ENCODE data around the gene MCCD1. TPM values are rescaled to one million over a fixed set of nuclear protein-coding genes. Genes with fewer than 3 reads are reported as not detected.
A peak's percentile ranks its signal among the peaks of the same experiment; 100 is the strongest.

The MCCD1 gene
- total RNA-seq, 4 donors from 2014 or later: not detected

DNA sequence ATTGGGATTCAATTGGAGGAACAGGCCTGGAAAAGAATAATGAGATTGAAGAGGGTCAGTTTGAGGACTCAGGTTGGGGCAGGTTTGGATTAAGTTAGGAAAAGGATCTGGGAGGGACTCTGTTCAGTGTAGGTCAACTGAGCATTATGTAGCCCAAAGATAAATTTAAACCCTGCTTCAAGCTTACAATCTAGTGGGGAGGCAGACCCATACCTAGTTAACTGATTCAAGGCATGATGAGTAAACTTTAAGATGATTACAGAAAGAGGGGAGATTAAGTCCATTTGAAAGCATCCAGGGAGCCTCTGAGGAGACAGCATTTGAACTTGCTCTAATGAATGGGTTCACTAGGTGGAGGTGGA, 31.9 kb downstream of the MCCD1 start:
- Histone ChIP-seq H3K27me3 (no peaks in the 10 kb centered on the region), H3K36me3 (peaks cover 0 to 31% (median 0%) of the 10 kb centered on the region in 3 donors), H3K9me3 (no peaks in the 10 kb centered on the region), H3K4me1 (peaks cover 0 to 42% (median 30%) of the 10 kb centered on the region in 4 donors), H3K27ac (peak overlapping the region; percentile 29 to 77 (median 46)), H3K4me3 (no peak overlapping the region)
- DNase-seq: no peak
- no peak for TF ChIP-seq POLR2A (IDR thresholded peaks at IDR 0.05)
- TF ChIP-seq, protein P1, sequence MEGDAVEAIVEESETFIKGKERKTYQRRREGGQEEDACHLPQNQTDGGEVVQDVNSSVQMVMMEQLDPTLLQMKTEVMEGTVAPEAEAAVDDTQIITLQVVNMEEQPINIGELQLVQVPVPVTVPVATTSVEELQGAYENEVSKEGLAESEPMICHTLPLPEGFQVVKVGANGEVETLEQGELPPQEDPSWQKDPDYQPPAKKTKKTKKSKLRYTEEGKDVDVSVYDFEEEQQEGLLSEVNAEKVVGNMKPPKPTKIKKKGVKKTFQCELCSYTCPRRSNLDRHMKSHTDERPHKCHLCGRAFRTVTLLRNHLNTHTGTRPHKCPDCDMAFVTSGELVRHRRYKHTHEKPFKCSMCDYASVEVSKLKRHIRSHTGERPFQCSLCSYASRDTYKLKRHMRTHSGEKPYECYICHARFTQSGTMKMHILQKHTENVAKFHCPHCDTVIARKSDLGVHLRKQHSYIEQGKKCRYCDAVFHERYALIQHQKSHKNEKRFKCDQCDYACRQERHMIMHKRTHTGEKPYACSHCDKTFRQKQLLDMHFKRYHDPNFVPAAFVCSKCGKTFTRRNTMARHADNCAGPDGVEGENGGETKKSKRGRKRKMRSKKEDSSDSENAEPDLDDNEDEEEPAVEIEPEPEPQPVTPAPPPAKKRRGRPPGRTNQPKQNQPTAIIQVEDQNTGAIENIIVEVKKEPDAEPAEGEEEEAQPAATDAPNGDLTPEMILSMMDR (IDR thresholded peaks at IDR 0.05): no peak

DNA sequence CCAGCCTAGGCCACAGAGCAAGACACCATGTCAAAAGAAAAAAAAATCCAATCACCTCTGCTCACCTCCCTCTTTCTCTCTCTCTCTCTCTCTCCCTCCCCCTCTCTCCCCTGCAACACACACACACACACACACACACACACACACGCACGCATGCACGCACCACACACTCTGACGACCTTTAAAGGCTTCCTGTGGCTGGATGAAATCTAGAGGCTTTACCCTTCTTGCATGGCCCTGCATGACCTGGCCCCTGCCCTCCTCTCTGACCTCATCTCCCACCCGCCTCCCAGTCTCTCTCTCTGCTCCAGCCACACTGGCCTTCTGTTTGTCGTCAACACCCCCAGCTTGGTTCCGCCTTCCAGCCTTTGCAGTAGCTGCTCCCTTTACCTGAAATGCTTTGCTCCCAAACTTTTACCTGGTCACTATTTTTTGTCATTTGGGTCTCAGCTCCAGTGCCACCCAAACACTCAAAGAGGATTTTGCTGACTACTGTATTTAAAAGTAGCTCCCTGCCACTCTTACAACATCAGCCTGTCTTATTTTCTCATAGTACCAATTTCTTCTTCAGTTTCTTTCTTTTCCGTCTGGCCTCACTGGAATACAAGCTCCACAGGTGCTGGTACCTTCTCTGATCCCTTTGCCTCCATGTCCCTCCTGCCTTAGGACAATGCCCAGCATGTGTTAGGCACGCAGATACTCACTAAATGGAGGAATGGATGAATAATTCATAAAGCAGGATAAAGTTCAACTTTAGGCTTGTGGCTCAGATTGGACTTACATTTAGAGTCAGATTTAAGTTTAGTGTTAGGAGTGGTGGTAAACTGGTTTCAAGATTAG, 39.0 kb downstream of the MCCD1 start:
- H3K4me1 ChIP-seq: peaks cover 0 to 8% (median 3%) of the 10 kb centered on the region in 4 donors
- no peak overlapping the region for H3K4me3 ChIP-seq
- H3K9me3 ChIP-seq: no peaks in the 10 kb centered on the region
- H3K27me3 ChIP-seq: no peaks in the 10 kb centered on the region
- no peak for DNase-seq
- peak overlapping the region in 1 of 4 donors; percentile 73 for H3K27ac ChIP-seq
- TF ChIP-seq POLR2A (IDR thresholded peaks at IDR 0.05): no peak
- TF ChIP-seq, protein P1 (IDR thresholded peaks at IDR 0.05): no peak
- no peaks in the 10 kb centered on the region for H3K36me3 ChIP-seq

DNA sequence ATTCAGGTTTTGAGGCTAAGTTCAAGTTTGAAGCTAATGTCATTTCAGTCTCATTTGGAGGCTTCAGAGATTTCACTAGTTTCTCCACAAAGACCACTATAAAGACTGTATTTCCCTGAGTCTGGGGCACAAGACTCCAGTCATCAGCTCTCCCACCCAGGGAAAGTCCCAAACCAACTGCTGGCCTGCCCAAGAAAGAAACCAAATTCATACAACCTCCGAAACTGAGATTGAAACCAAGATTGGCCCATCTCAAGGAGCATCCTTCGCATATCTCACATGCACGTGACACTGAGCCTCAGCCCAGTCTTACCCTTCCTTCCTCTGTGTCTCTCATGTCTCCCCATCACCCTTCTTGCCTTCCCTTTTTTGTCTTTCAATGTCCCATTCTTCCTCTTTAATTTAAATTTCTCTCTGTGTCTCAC, 39.8 kb downstream of the MCCD1 start:
- DNase-seq: peak in 2 of 3 donors; percentile 81 to 82
- H3K4me3 ChIP-seq: no peak overlapping the region
- H3K27ac ChIP-seq: peak overlapping the region in 1 of 4 donors; percentile 73
- peaks cover 0 to 14% (median 3%) of the 10 kb centered on the region in 4 donors for H3K4me1 ChIP-seq
- H3K36me3 ChIP-seq: no peaks in the 10 kb centered on the region
- H3K9me3 ChIP-seq: no peaks in the 10 kb centered on the region
- H3K27me3 ChIP-seq: no peaks in the 10 kb centered on the region
- TF ChIP-seq, protein P1 (IDR thresholded peaks at IDR 0.05): no peak
- TF ChIP-seq POLR2A (IDR thresholded peaks at IDR 0.05): no peak

DNA sequence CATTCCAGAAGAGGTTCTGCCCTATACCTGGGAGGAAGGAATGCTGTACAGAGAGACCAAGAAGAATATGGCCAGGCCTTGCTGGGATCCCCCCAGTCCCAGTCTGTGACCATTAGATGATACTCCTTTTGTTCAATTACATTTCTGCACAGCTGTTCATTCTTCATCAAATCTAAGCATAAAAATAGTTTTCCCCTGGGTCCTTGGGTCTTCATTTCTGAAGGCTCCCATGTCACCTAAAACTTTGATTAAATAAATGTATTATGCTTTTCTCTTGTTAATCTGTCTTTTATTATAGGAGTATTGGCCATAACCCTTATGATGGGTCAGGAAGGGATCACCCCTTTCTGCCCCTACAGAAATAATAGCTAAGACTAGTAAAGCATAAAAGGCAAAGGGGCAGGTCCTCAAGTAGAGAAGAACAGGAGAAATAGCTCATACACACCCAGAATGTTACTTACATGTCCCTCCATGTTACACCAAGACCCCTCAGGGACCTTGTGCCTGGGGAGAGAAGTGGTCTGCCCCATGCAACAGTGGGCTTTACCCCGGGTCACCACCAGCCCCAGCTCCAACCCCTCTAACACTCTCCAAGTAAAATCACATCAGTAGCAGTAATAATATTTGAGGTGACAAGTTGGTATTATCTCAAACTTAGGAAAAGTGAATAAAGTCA, 41.2 kb downstream of the MCCD1 start:
- no peaks in the 10 kb centered on the region for H3K36me3 ChIP-seq
- H3K27ac ChIP-seq: peak overlapping the region in 1 of 4 donors; percentile 73
- H3K4me3 ChIP-seq: no peak overlapping the region
- no peaks in the 10 kb centered on the region for H3K9me3 ChIP-seq
- TF ChIP-seq POLR2A (IDR thresholded peaks at IDR 0.05): no peak
- TF ChIP-seq, protein P1 (IDR thresholded peaks at IDR 0.05): no peak
- H3K4me1 ChIP-seq: peaks cover 0 to 20% (median 3%) of the 10 kb centered on the region in 4 donors
- no peak for DNase-seq
- H3K27me3 ChIP-seq: no peaks in the 10 kb centered on the region

DNA sequence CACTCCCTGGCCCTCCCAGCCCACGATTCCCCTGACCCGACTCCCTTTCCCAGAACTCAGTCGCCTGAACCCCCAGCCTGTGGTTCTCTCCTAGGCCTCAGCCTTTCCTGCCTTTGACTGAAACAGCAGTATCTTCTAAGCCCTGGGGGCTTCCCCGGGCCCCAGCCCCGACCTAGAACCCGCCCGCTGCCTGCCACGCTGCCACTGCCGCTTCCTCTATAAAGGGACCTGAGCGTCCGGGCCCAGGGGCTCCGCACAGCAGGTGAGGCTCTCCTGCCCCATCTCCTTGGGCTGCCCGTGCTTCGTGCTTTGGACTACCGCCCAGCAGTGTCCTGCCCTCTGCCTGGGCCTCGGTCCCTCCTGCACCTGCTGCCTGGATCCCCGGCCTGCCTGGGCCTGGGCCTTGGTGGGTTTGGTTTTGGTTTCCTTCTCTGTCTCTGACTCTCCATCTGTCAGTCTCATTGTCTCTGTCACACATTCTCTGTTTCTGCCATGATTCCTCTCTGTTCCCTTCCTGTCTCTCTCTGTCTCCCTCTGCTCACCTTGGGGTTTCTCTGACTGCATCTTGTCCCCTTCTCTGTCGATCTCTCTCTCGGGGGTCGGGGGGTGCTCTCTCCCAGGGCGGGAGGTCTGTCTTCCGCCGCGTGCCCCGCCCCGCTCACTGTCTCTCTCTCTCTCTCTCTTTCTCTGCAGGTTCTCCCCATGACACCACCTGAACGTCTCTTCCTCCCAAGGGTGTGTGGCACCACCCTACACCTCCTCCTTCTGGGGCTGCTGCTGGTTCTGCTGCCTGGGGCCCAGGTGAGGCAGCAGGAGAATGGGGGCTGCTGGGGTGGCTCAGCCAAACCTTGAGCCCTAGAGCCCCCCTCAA, 43.5 kb downstream of the MCCD1 start, which contains the start of gene LTA:
LTA (plus strand) TSS at position 249 of the 871 bp plus-strand sequence; CDS start at position 703, 454 bp downstream.
- H3K27ac ChIP-seq: peak within 1 kb of the TSS; percentile 65 to 93 (median 74)
- peaks cover 0 to 26% (median 3%) of the 10 kb centered on the region in 4 donors for H3K4me1 ChIP-seq
- H3K36me3 ChIP-seq: no peaks in the 10 kb centered on the region
- no peaks in the 10 kb centered on the region for H3K9me3 ChIP-seq
- H3K4me3 ChIP-seq: peak within 1 kb of the TSS; percentile 33 to 44 (median 35)
- TF ChIP-seq, protein P1 (IDR thresholded peaks at IDR 0.05): no peak
- no peak for TF ChIP-seq POLR2A (IDR thresholded peaks at IDR 0.05)
- DNase-seq: peak in 2 of 3 donors; percentile 74 to 80
- no peaks in the 10 kb centered on the region for H3K27me3 ChIP-seq

All from Peyer's patch (tissue), 4 donors.